GM19455 (cell line): ENCODE results near the gene CBX4.

Experiments used
- ATAC-seq: cut with Tn5 transposase; IDR thresholded peaks from one replicate; pipeline ENCODE4 v1.9.1; 2021; ENCODE audit not compliant: unreplicated experiment

CBX4 gene

DNA sequence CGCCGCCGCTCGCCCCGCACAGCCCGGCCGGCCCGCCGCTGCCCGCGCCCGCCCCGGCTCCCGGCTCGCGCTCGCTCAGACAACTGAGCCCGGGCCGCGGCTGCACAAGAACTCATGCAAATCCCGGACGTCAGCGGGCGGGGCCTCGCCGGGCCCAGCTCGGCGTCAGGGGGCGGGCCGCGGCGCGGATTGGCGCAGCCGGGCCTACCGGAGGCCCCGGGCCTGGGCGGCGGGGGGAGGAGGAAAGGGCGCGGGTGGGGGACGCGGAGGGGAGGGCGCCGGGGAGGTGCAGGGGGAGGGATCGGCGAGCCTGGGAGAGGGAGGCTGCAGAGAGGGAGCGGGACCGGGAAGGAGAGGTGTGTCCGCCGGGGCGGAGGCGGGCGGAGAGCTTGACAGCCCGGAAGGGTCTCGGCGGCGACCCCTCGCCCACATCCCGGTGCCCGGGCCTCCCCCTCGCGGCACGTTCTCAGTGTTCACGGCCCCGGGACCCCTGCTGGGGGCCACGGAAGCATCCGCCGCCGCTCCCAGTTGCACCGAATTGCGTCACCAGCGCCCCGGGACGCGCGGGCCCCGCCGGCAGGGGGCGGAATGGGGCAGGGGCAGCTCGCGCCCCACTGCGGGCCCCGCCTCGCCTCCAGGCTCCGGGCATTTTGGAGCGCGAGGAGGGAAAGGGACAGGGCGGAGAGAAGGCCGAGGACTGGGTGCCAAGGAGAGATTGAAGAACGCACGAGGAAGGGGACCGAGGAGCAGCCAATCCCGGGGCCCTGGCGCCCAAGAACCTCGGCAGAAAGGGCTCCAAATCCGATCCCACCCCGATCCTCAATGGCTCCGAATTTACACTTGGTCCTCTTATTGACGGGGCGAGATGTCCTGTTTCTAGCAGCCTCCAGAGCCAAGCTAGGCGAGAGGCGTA, at the start of gene CBX4:
CBX4 (minus strand) TSS at position 85 of the 913 bp plus-strand sequence. CDS start 189 bp downstream, outside the sequence.
- ATAC-seq = peak; percentile 58

DNA sequence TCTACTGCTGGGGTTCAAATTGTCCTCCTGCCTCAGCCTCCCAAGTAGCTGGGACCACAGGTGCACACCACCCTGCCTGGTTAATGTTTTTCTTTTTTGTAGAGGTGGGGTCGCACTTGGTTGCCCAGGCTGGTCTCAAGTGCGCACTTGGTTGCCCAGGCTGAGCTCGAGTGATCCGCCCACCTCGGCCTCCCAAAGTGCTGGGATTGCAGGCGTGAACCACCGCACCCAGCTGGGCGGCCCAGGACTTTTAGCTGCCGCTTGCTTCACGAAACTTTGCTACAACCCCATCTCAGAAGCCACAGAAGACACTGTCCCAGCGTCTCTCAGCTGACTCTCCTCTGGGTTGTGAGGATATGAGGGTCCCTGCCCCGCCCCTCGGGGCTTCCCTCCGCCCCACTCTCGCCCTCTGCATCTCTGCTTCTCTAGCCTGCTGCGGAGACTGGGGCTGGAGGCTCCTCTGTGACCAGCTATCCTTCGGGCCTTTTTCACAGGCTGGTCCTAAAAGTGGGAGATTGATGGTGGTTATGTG, 48.8 kb upstream of the CBX4 start:
- ATAC-seq = no peak

DNA sequence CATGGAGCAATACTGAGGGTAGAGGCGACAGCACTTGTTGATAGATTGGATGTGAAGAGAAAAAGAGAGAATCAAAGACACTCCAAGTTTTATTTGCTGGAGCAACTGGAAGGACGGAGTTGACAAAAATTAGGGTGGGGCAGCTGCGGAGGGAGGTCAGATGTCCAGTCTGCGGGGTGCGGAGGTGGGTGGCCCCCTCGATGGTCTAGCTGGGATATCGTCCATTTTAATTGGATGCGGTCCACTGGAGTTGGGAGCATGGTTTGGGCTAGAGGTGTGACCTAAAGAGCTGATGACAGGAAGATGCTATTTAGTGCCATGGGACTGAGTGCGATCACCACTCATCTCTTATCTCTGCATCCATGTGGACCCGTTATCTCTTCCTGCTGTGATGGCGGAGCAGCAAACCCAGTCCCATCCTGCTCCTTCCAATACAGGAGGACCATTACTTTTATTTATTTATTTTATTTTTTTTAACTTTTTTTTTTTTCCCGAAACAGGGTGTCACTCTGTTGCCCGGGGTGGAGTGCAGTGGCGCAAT, 48.3 kb upstream of the CBX4 start:
- no peak for ATAC-seq

DNA sequence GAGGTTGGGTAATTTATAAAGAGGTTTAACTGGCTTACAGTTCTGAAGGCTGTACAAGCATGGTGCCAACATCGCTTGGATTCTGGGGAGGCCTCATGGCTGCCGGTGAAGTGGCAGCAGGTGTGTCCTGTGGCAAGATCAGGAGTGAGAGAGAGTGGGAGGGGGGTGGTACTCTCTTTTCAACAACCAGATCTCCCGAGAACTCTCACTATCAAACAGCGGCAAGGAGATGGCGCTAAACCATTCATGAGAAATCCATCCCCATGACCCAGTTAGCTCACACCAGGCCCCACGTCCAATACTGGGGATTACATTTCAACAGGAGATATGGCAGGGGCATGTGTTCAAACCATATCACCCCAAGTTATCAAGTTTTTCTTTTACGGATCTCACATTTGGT, 44.0 kb upstream of the CBX4 start:
- ATAC-seq = no peak

DNA sequence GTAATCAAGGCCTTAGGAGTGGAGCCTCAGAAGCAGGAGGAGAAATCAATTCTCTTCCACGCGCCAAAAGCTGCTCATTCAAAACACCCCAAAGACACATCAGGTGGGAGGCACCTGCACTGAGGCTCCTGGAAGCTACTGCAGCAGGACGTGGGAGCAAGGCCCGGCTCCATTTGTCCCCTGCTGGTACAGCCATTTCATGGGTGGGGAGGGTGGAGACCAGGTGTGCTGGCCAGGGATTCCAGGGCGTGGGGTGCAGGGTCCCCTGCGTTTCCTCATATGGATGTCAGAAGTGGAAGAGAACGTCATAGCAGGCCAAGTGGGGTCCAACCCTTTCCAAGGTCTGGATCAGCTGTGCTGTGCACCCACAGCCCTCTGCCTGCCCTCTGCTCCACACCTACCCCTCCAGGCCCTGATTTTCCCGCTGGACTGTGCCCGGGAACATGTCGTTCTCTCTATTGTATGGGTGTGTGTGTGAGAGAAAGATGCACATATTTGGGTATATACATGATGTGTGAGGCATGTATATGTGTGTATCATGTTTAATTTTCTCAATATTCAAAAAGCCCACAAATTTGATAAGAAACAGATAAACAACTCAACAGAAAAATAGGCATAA, 39.2 kb upstream of the CBX4 start:
- no peak for ATAC-seq

DNA sequence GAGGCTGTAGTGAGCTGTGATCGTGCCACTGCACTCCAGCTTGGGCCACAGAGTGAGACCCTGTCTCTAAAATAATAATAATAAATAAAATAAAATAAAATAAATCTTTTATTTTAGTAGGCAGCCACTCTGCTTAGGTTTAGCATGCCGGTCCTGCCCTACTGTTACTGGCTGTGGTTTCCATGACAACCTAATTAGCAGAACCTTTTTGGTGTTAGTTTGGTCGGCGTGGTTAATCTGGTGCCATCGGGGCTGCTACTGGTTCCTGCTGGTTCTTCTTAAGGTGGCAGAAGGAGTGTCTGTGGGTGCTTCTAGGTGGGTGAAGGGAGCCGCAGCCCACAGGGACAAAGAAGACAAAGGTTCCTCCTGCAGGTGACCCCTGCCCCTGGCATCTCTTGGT, 37.8 kb upstream of the CBX4 start:
- ATAC-seq = no peak

DNA sequence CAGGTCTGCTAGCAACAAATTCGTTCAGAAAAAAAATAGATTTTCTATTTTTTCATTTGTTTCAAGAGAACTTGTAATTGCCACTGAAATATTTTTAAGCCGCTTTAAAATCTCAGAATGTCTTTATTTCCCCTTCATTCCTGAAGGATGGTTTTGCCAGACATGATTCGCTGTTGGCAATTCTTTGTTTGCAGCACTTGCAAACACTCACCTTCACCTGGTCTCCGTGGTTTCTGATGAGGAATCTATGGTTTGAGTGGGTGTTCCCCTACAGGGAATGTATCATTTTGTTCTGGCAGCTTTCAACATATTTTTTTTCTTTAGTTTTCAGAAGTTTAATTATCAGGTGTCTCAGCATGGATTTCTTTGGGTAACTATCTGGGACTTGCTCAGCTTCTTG, 36.3 kb upstream of the CBX4 start:
- ATAC-seq = no peak

DNA sequence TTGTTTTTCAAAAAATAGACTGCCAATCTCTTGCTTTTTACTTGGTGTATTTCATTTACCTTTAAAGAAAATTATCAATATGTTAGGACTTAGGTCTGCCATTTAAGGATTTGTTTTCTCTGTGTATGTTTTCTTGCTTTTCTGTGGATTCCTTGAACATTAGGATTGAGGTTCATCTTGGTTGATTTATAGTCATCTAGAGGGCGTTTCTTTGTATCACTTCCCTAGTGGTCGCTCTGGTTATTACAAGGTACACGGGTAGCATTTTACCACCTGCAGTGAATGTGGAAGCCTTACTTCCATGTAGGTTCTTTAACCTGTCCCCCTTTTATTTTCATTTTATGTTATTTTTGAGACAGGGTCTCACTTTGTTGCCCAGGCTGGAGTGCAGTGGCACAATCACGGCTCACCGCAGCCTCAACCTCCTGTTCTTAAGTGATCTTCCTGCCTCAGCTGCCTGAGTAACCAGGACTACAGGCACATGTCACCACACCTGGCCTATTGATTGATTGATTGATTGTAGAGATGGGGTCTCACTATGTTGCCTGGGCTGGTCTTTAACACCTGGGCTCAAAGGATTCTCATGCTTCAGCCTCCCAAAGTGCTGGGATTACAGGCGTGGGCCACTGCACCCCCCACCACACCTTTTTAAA, 35.2 kb upstream of the CBX4 start:
- no peak for ATAC-seq

DNA sequence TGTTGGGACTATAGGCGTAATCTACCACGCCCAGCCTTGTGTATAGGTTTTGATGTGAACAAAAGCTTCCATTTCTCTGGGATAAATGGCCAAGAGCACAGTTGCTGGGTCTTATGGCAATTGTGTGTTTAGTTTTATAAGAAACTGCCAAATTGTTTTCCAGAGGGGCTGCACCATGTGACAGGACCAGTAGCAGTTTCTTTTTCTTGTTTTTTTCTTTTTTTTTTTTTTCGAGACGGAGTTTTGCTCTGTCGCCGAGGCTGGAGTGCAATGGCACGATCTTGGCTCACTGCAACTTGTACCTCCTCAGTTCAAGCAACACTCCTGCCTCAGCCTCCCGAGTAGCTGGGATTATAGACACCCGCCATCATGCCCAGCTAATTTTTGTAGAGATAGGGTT, 34.3 kb upstream of the CBX4 start:
- ATAC-seq = no peak

DNA sequence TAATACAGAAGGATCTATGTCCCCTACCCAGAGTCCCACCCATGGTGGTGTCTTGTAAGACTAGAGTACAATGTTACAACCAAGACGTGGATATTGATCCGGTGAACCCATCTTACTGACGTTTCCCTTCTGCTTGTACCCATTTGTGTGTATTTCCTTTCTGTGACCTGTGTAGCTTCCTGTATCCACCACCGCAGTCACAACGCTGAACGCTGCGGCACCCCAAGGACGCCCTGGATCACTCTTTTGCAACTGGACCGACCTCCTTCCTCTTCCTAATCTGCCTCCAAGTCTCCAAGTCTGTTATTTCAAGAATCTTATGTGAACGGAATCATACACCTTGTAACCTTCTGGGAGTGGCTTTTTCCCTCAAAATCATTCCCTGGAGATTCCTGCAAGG, 33.5 kb upstream of the CBX4 start:
- no peak for ATAC-seq

DNA sequence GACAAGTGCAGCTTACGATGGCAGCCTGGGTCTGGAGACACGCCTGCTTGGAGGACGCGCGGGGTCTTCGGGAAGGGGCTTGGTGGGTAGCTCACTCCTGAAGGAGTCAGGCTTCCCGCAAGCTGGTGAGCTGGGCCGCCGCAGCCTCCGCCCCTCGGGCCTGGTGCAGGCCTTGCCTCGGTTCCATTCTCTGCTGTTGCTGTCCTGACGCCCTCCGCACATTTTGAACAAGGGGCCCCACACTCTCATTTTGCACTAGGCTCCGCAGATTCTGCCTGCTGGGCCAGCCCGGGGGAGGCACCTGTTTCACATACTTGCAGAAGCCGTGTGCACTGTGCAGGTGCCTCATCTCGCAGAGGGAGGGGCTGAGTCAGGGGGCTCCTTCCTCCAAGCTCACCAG, 31.9 kb upstream of the CBX4 start:
- no peak for ATAC-seq

DNA sequence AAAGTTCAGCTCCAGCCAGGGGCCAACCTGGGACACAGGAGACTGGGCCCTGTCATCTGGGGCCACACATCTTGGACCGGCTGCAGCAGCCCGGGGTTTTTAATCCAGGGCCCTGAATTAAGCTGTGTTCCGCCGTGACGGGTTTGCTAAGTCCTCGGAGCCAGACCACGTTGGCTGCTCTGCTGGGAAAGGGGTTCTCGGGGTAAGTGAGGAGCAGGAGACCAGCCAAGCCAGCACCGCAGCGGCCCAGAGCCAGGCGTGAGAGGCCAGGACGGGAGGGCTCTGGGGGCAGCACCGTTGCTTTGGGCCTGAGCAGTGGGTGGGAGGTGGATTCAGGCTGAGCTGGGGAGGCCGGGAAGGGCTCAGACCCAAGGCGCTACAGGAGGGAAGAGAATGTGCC, 31.3 kb upstream of the CBX4 start:
- ATAC-seq = no peak

DNA sequence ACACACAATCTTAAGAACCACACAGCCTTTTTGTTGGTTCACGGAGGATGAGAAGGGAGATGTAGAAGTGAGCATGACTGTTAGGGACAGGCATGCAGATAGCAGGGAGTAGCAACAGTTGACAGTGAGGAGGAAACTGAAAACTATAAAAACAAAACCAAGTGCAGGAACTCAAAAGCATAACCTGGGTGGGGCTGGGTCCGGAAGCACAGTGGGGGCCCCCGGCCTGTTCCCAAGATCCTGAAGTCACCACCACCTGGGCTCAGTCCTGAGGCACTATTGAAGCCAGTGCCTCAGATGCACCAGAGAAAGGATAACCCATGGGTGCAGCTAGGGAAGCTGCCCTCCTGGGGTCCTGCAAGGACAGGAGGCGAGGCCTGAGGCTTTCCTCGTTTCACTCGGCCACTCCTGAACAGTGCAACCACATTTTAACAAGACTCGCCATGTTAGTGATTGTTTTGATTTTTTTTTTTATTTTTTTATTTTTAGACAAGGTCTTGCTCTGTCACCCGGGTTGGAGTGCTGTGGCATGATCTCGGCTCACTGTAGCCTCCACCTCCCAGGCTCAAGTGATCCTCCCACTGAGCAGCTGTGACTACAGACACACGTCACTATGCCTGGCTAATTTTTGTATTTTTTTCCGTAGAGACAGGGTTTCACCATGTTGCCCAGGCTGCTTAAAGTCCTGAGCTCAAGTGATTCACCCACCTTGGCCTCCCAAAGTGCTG, 27.7 kb upstream of the CBX4 start:
- ATAC-seq = no peak

DNA sequence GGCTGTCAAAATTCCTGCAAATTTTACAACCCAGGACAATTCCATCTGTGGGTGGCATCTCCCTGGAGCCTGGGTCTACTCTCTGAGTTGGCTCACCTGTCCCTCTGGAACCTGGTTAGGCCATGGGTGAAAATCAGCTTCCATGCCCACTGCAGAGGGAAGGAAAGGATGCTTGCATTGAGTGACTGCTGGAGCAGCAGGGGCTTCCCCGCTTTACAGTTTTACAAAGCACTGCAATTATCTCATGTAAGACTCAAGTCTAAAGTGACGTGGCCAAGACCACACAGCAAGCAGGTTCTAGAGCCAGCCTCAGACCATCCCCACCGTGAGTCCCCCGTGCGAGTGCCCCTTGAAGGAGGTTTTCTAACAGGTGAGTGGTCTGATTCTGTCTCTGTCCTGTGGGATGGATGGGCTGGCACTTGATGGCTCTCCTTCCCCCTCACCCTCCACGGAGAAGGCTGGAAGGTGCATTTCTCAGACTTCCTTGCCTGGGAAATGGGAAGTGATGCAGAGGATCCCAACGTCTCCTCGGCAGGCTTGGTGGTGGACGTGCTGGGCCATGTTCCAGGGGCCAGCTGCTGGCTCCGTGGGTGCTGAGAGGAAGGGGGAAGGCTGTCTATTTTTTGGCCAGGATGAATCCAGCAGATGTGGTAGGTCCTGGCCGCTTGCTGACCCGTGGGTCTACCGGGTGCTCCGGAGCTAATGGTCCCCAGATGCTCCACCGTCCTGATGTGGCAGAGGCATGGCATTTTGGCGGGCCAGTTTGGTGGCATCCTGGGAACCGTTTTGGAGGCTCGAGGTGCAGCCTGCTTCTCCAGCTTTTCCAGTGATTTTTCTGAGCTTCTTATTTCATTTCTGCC, 26.3 kb upstream of the CBX4 start:
- no peak for ATAC-seq

DNA sequence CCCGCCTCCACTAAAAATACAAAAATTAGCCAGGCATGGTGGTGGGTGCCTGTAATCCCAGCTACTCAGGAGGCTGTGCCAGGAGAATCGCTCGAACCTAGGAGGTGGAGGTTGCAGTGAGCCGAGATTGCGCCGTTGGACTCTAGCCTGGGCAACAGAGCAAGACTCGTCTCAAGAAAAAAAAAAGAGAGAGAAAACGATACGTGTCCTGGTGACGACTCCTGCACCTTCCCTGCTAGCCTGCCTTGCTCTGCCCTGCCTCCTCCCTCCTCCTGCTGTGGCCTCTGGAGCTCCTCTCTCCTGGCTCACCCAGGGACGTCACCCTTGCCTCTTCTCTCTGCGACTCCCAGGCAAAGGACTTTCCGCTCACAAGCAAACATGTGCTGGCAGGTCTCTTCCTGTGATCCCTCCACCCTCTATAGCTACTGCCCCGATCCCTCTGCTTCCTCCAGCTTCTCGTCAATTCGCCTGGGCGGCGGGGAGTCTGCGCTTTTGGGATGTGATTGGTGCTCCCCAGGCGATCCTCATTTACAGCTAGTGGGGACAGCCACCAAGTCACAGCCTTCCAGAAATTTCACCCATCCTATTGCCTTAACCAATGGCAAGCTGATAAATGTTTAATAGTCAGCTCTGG, 25.5 kb upstream of the CBX4 start:
- ATAC-seq = no peak

DNA sequence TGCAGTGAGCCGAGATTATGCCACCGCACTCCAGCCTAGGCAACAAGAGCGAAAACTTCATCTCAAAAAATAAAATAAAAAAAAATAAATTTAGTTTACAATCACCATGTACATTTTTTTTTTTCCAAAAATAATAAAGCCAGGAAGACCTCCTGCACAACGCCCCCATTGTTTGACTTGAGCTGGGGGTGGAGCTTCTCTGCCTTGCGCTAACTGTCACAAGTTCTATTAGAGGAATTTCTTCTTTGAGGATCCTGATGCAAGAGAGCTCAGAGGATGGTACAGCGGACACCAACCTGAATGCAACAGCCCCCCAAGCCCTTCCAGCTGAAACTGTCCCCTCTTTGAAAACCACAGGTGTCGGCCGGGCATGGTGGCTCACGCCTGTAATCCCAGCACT, 24.9 kb upstream of the CBX4 start:
- ATAC-seq = no peak

DNA sequence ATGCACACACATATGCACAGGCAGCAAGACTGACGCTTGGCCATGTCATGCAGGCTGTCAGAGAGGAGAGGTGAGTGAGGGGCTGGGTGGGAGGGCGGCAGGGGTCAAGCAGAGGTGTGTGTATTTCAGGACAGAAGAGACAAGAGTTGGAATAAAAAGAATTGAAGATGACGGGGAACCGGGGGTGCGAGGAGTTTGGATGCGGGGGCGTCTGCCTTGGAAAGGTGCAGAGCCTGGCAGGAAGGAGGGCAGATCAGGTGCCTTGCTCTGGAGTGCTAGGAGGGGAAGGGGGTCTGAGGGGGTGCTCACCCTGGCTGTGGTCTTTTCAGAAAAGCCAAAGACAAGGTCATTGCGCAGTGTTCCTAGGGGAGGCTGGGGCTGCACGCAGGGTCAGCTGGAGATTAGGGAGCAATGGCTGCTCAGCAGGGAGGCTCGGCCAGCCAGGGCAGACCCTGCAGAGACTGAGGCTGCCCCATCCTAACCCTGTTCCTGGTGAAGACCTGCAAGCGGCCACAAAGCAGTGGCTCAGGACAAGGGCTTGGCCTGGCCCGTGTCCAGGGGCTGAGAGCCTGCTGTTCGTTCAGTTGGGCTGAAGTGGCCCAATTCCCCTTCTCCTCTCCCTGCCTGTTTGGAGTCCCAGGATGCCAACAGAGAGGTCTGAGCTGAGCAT, 23.7 kb upstream of the CBX4 start:
- no peak for ATAC-seq

DNA sequence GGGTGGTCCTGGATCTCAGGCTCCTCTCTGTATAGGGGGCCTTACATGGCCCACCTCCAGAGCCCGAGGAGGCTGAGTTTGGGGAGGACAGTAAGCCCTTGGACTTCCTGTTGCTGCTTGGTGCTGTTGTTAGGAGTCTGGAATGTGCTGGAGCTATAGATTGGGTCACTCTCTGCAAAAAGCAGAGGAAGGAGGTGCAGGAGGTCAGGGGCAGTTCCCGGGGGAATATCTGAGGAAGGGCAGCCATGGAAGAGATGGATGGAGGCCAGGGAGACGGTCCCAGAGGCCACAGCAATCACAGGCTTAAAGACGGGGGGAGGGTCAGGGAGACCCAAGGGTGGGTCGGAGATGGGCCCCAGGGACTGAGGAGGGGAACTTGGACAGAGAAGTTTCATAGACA, 23.0 kb upstream of the CBX4 start:
- no peak for ATAC-seq
